B cell (primary cell): ENCODE data around the gene SEPHS2. TPM values are rescaled to one million over a fixed set of nuclear protein-coding genes. Genes with fewer than 3 reads are reported as not detected.
A peak's percentile ranks its signal among the peaks of the same experiment; 100 is the strongest.

Experiments
- ATAC-seq: fragments of 200-7000 bp; cut with Tn5 transposase; one replicate; pipeline ENCODE4 v1.10.0; 2021; ENCODE audit warnings: low read depth, mild to moderate bottlenecking, moderate number of reproducible peaks, moderate library complexity
- CTCF ChIA-PET: fragments of 350-600 bp; sonication (Branson Sonifier 250); formaldehyde crosslinking; loops from one replicate; lab custom pipeline; 2021; ENCODE audit warnings: antibody characterized with exemption, inconsistent platforms; lab: Charles Lee
- POLR2A ChIA-PET: fragments of 350-600 bp; sonication (Branson Sonifier 250); formaldehyde crosslinking; loops from one replicate; lab custom pipeline; 2021; ENCODE audit warnings: antibody characterized with exemption; lab: Charles Lee
- DNase-seq: peaks from one replicate; pipeline ENCODE4 v3.0.0; 2013
- H2AFZ ChIP-seq: 2 replicates; pipeline ENCODE4 v1.6.1; 2012; ENCODE audit warnings: mild to moderate bottlenecking, low read depth, low read length; ENCODE audit not compliant: insufficient read depth, poor library complexity, severe bottlenecking
- H3K27ac ChIP-seq, 2 donors: 1 replicate in 1 of 2; 2 replicates in 1 of 2; pipeline ENCODE4 v1.5.1; 2012 to 2013; ENCODE audit warnings: low read length in 2 of 2, mild to moderate bottlenecking in 2 of 2, moderate library complexity in 1 of 2
- H3K27me3 ChIP-seq, 4 experiments: fragments of 200-600 bp in 1 of 4; sonication (generic) in 1 of 4; replicated peaks in 1 of 4; 1 replicate in 2 of 4; 2 replicates in 2 of 4; pipeline versions ENCODE4 v1.6.1 to v1.7.0; 2013 to 2016; ENCODE audit warnings: low read length in 3 of 4, mild to moderate bottlenecking in 2 of 4, mixed read lengths in 1 of 4, moderate library complexity in 1 of 4; ENCODE audit not compliant: insufficient read depth in 4 of 4, control insufficient read depth in 3 of 4; ENCODE audit errors: control extremely low read depth in 1 of 4
- H3K36me3 ChIP-seq, 2 experiments: replicated peaks in 1 of 2; 1 replicate in 1 of 2; 2 replicates in 1 of 2; pipeline versions ENCODE4 v1.6.1 to v1.7.1; 2013; ENCODE audit warnings: low read length in 1 of 2; ENCODE audit not compliant: insufficient read depth in 2 of 2, control insufficient read depth in 1 of 2; ENCODE audit errors: control extremely low read depth in 1 of 2, extremely low read depth in 1 of 2
- H3K4me1 ChIP-seq, 2 donors: fragments of 200-600 bp in 1 of 2; sonication (generic) in 1 of 2; 1 replicate in 1 of 2; 2 replicates in 1 of 2; pipeline versions ENCODE4 v1.5.1 to v1.6.1; 2013 to 2017; ENCODE audit warnings: low read length in 2 of 2; ENCODE audit not compliant: control insufficient read depth in 2 of 2, insufficient read depth in 2 of 2
- H3K4me2 ChIP-seq: replicated peaks from 2 replicates; pipeline ENCODE3; 2012; ENCODE audit warnings: mild to moderate bottlenecking, low read depth, low read length; ENCODE audit not compliant: poor library complexity, severe bottlenecking
- H3K4me3 ChIP-seq, 5 experiments: fragments of 200-600 bp in 1 of 5; sonication (generic) in 1 of 5; 1 replicate in 3 of 5; 2 replicates in 2 of 5; pipeline versions ENCODE4 v1.5.1 to v1.7.0; 2011 to 2016; ENCODE audit warnings: low read length in 4 of 5, mild to moderate bottlenecking in 4 of 5, low read depth in 2 of 5, control low read depth in 1 of 5, moderate library complexity in 1 of 5; ENCODE audit not compliant: insufficient read depth in 1 of 5; ENCODE audit errors: control extremely low read depth in 1 of 5, extremely low read depth in 1 of 5
- H3K79me2 ChIP-seq: fragments of 200-600 bp; sonication (generic); one replicate; pipeline ENCODE4 v1.6.0; 2016; ENCODE audit warnings: low read length; ENCODE audit not compliant: control insufficient read depth, insufficient read depth
- H3K9ac ChIP-seq: fragments of 200-600 bp; sonication (generic); 2 replicates; pipeline ENCODE4 v1.6.1; 2017; ENCODE audit warnings: mild to moderate bottlenecking, low read length, moderate library complexity
- H3K9me3 ChIP-seq, 3 donors: one replicate each; pipeline versions ENCODE4 v1.6.1 to v1.7.1; 2013; ENCODE audit warnings: low read length in 2 of 3; ENCODE audit not compliant: control insufficient read depth in 2 of 3, insufficient read depth in 1 of 3; ENCODE audit errors: control extremely low read depth in 1 of 3
- H4K20me1 ChIP-seq: 2 replicates; pipeline ENCODE4 v1.6.0; 2012; ENCODE audit warnings: mild to moderate bottlenecking, low read length; ENCODE audit not compliant: insufficient read depth, control insufficient read depth, poor library complexity, severe bottlenecking
- H3K27ac Mint-ChIP-seq: one replicate; pipeline ENCODE4 v1.8.0; 2021; ENCODE audit warnings: mixed read lengths
- H3K27me3 Mint-ChIP-seq: one replicate; pipeline ENCODE4 v1.8.0; 2021; ENCODE audit warnings: mixed read lengths
- H3K4me1 Mint-ChIP-seq: one replicate; pipeline ENCODE4 v1.8.0; 2021; ENCODE audit warnings: mixed read lengths
- H3K4me3 Mint-ChIP-seq: one replicate; pipeline ENCODE4 v1.8.0; 2021; ENCODE audit warnings: mixed read lengths
- H3K9me3 Mint-ChIP-seq: one replicate; pipeline ENCODE4 v1.8.0; 2022; ENCODE audit warnings: mixed read lengths; ENCODE audit not compliant: insufficient read depth
- EZH2 ChIP-seq: IDR thresholded peaks from 2 replicates; pipeline ENCODE4 v1.6.1; 2012; ENCODE audit warnings: borderline replicate concordance, low read depth, mild to moderate bottlenecking, moderate library complexity, low read length; ENCODE audit not compliant: insufficient read depth, poor library complexity, severe bottlenecking
- WGBS: methylation state at CpG from one replicate; pipeline ENCODE4 v1.1.5; 2013; ENCODE audit warnings: missing lambda C conversion rate; ENCODE audit not compliant: insufficient coverage; 5-methylcytosine and 5-hydroxymethylcytosine counted together
- intact Hi-C: fragments of 100-400 bp; cut with micrococcal nuclease; formaldehyde crosslinking; loops from one replicate; pipeline ENCODE4 v1.10.0; 2022
- polyA plus RNA-seq: library from polyadenylated mRNA; depleted of rRNA; stranded (reverse); fragments of >200 nt; gene quantifications from 2 replicates; pipeline ENCODE4 v1.2.3, GENCODE V29; 2012
- total RNA-seq, 2 donors: library from RNA; stranded (reverse); fragments of 120-200 nt in 1 of 2; gene quantifications; 1 replicate in 1 of 2; 2 replicates in 1 of 2; pipeline versions ENCODE4 v1.2.3 to v1.2.4, GENCODE V29; 2013 to 2022
- TF ChIP-seq, protein P1 (sequence below): fragments of 200-600 bp; IDR thresholded peaks from one replicate; pipeline ENCODE4 v1.8.0; 2022; ENCODE audit warnings: antibody characterized with exemption, mild to moderate bottlenecking

The SEPHS2 gene
- total and polyA plus RNA-seq, 2 donors (not counting 1 experiment from before 2014, with no cell fraction given) = 13.8 to 63.2 TPM

DNA sequence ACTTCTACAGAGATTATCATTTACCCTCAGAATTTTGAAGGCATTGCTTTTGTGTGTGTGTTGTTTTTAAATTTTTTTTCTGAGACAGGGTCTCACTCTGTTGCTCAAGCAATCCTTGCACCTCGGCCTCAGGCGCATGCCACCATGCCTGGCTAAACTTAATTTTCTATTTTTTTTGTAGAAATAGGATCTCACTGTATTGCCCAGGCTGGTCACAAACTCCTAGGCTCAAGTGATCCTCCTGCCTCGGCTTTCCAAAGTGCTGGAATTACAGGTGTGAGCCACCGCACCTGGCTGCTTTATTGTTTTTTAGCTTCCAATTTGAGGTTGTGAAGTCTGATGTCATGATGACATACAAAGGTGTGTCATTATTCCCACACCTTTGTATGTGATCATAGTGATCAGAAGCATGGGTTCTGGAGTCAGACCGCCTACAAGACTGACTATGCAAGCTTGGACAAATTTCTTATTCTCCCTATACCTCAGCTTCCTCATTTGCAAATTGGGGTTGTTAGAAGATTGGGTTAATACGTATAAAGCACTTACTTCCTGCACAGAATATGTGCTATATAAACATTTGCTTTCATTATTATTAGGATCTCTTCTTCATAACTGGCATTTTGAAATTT lies 5.8 kb downstream of the SEPHS2 start:
- Histone ChIP-seq H3K36me3 (peaks cover 0 to 18% of the 10 kb centered on the region in 2 experiments), H3K27ac (peak overlapping the region in 1 of 2 donors; percentile 35), H3K4me3 (no peak overlapping the region), H3K4me1 (peaks cover 34 to 37% of the 10 kb centered on the region in 2 donors), H3K4me2 (peak overlapping the region; percentile 41), H3K9me3 (peaks cover 0 to 6% (median 0%) of the 10 kb centered on the region in 3 donors), H4K20me1 (peaks cover 19% of the 10 kb centered on the region), H2AFZ (peak overlapping the region; percentile 33), H3K9ac (no peak overlapping the region), H3K27me3 (no peaks in the 10 kb centered on the region), H3K79me2 (peaks cover 11% of the 10 kb centered on the region)
- Mint-ChIP-seq H3K9me3 (no peaks in the 10 kb centered on the region), H3K27me3 (no peaks in the 10 kb centered on the region), H3K27ac (peak overlapping the region; percentile 83), H3K4me3 (peak overlapping the region; percentile 72), H3K4me1 (peaks cover 41% of the 10 kb centered on the region)
- ChIA-PET POLR2A (interaction anchor here (0.6 kb wide), 1 partner anchor 61 kb away, joined by 4 read pairs; no protein-coding TSS in a partner anchor), CTCF (interaction anchor here (1.3 to 4.0 kb wide), 5 partner anchors 10 to 118 kb away, joined by 3 to 20 read pairs (median 8); partner anchors contain the start of genes DCTPP1, ZNF747 and ZNF764)
- no peak for TF ChIP-seq EZH2
- TF ChIP-seq, protein P1, sequence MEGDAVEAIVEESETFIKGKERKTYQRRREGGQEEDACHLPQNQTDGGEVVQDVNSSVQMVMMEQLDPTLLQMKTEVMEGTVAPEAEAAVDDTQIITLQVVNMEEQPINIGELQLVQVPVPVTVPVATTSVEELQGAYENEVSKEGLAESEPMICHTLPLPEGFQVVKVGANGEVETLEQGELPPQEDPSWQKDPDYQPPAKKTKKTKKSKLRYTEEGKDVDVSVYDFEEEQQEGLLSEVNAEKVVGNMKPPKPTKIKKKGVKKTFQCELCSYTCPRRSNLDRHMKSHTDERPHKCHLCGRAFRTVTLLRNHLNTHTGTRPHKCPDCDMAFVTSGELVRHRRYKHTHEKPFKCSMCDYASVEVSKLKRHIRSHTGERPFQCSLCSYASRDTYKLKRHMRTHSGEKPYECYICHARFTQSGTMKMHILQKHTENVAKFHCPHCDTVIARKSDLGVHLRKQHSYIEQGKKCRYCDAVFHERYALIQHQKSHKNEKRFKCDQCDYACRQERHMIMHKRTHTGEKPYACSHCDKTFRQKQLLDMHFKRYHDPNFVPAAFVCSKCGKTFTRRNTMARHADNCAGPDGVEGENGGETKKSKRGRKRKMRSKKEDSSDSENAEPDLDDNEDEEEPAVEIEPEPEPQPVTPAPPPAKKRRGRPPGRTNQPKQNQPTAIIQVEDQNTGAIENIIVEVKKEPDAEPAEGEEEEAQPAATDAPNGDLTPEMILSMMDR = no peak
- intact Hi-C loops = no loop called here
- WGBS = 86% methylated on average over 1 of the region's 6 CpGs
- ATAC-seq = peak; percentile 58
- peak; percentile 39 for DNase-seq

DNA sequence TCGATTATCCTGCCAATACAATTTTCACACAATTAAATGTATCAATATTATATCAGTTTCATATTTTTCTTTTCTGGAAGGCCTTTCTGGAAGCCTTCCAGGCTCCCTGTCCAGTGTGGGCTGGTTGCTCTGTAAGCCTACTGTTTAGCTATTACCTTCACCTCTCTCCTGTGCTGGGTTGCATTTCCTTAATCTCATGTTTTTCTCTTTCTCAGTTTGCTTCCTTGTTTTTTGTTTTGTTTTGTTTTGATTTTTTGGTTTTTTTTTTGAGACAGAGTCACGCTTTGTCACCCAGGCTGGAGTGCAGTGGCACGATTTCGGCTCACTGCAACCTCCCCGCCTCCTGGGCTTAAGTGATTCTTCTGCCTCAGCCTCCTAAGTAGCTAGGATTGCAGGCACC lies 6.8 kb downstream of the SEPHS2 start:
- Mint-ChIP-seq H3K4me1 (peaks cover 33% of the 10 kb centered on the region), H3K27ac (peak overlapping the region; percentile 61), H3K4me3 (peak overlapping the region; percentile 1), H3K9me3 (no peaks in the 10 kb centered on the region), H3K27me3 (no peaks in the 10 kb centered on the region)
- TF ChIP-seq, protein P1 = no peak
- TF ChIP-seq EZH2 = no peak
- Histone ChIP-seq H3K27me3 (no peaks in the 10 kb centered on the region), H3K4me1 (peaks cover 24 to 27% of the 10 kb centered on the region in 2 donors), H3K79me2 (peaks cover under 1% of the 10 kb centered on the region), H3K9me3 (no peaks in the 10 kb centered on the region), H2AFZ (peak overlapping the region; percentile 28), H3K4me3 (no peak overlapping the region), H3K36me3 (peaks cover 0 to 10% of the 10 kb centered on the region in 2 experiments), H3K27ac (no peak overlapping the region), H4K20me1 (peaks cover 9% of the 10 kb centered on the region), H3K9ac (no peak overlapping the region), H3K4me2 (peak overlapping the region; percentile 43)
- DNase-seq (no peak), ATAC-seq (peak; percentile 41)
- intact Hi-C loops = no loop called here
- WGBS = no CpG with 5 or more reads among the region's 5 CpGs
- ChIA-PET POLR2A (interaction anchor here (0.6 to 0.7 kb wide), 3 partner anchors 10 to 96 kb away, joined by 3 read pairs; partner anchors contain the start of gene ZNF747), CTCF (interaction anchor here (0.6 to 4.0 kb wide), 5 partner anchors 9 to 119 kb away, joined by 3 to 20 read pairs (median 4); partner anchors contain the start of genes DCTPP1 and ZNF764)
